ENCODE data around the gene LEFTY1.

GRCh38 chr1:225872075-225872430 is 16.9 kb downstream of the LEFTY1 start:
- TF ChIP-seq CTCF (conservative IDR thresholded peaks at IDR 0.05 in 1 of 2, IDR thresholded peaks at IDR 0.05 in 1 of 2; ENCODE audit: extremely low read depth in 1 of 2, insufficient read depth in 1 of 2, low read depth in 1 of 2, low read length in 2 of 2) (no peak), EZH2 (IDR thresholded peaks at IDR 0.05; ENCODE audit: borderline replicate concordance, low read length) (no peak)

All from mammary epithelial cell (primary cell).